HepG2 (cell line): ENCODE data around the gene RERE. TPM values are rescaled to one million over a fixed set of nuclear protein-coding genes. Genes with fewer than 3 reads are reported as not detected.

Experiments
- ATAC-seq: fragments of 200-7000 bp; cut with Tn5 transposase; 3 replicates; pipeline ENCODE4 v1.9.1; 2020; ENCODE audit warnings: mild to moderate bottlenecking, moderate library complexity
- BruUV-seq: library from RNA; stranded (reverse); fragments of 400-500 nt; replicated peaks from 2 replicates; lab custom pipeline; 2021; lab: Mats Ljungman, UMichigan
- CTCF ChIA-PET: fragments of 300-600 bp; formaldehyde crosslinking; extraction: SDS; loops from one replicate; lab custom pipeline; 2021; ENCODE audit warnings: low total read pairs, inconsistent platforms, low intra/inter-chr PET ratio; lab: Yijun Ruan, JAX
- POLR2A ChIA-PET: fragments of 350-600 bp; sonication (Branson Sonifier 250); formaldehyde crosslinking; loops from one replicate; lab custom pipeline; 2020; ENCODE audit warnings: antibody characterized with exemption, inconsistent platforms; lab: Yijun Ruan, JAX
- DNase-seq: peaks from one replicate; pipeline ENCODE4 v3.0.0-alpha.2; 2015; ENCODE audit warnings: low spot score
- FAIRE-seq: peaks from 3 replicates; lab custom pipeline; 2011; peaks lifted over from hg19 to GRCh38; lab: Jason Lieb, UNC
- H2AFZ ChIP-seq: one replicate; pipeline ENCODE4 v1.6.1; 2011; ENCODE audit warnings: low read length, inconsistent platforms
- H3K27ac ChIP-seq: fragments of 300-600 bp; 3 replicates; pipeline ENCODE4 v1.8.0; 2011; ENCODE audit warnings: mixed run types, mild to moderate bottlenecking, mixed read lengths, low read length, inconsistent platforms; ENCODE audit not compliant: insufficient read depth; ENCODE audit errors: extremely low read length
- H3K27me3 ChIP-seq, 2 experiments: fragments of 200-600 bp in 1 of 2; 2 replicates in 1 of 2; 3 replicates in 1 of 2; pipeline versions ENCODE4 v1.6.0 to v1.8.0; 2011; ENCODE audit warnings: low read length in 2 of 2, mild to moderate bottlenecking in 2 of 2, moderate library complexity in 2 of 2, inconsistent platforms in 1 of 2; ENCODE audit not compliant: insufficient read depth in 2 of 2, control insufficient read depth in 1 of 2
- H3K36me3 ChIP-seq, 2 experiments: fragments of 200-600 bp in 1 of 2; replicated peaks in 1 of 2; 2 replicates in 1 of 2; 3 replicates in 1 of 2; pipeline versions ENCODE4 v1.5.1 to v1.8.0; 2011; ENCODE audit warnings: low read length in 2 of 2, inconsistent platforms in 1 of 2; ENCODE audit not compliant: insufficient read depth in 2 of 2, control insufficient read depth in 1 of 2
- H3K4me1 ChIP-seq: 2 replicates; pipeline ENCODE4 v1.5.1; 2012; ENCODE audit warnings: low read length, inconsistent platforms; ENCODE audit not compliant: insufficient read depth
- H3K4me2 ChIP-seq: 2 replicates; pipeline ENCODE4 v1.6.0; 2011; ENCODE audit warnings: low read depth, low read length, inconsistent platforms
- H3K4me3 ChIP-seq, 3 experiments: fragments of 200-600 bp in 1 of 3; sonication (generic), shearing (Covaris generic) in 1 of 3; replicated peaks in 1 of 3; 2 replicates each; pipeline ENCODE4 v1.5.1; 2011 to 2016; ENCODE audit warnings: low read length in 3 of 3, inconsistent platforms in 2 of 3, low read depth in 2 of 3, mild to moderate bottlenecking in 2 of 3, control low read depth in 1 of 3, mixed read lengths in 1 of 3; ENCODE audit not compliant: insufficient read depth in 1 of 3
- H3K79me2 ChIP-seq: one replicate; pipeline ENCODE4 v1.6.1; 2011; ENCODE audit warnings: low read length, inconsistent platforms; ENCODE audit not compliant: insufficient read depth
- H3K9ac ChIP-seq: 2 replicates; pipeline ENCODE4 v1.6.0; 2011; ENCODE audit warnings: mild to moderate bottlenecking, low read depth, low read length, inconsistent platforms; ENCODE audit not compliant: insufficient read depth
- H3K9me3 ChIP-seq: 2 replicates; pipeline ENCODE4 v1.5.1; 2012; ENCODE audit warnings: mild to moderate bottlenecking, low read length
- H4K20me1 ChIP-seq: 2 replicates; pipeline ENCODE4 v1.6.0; 2011; ENCODE audit warnings: inconsistent platforms, mild to moderate bottlenecking, low read length, moderate library complexity; ENCODE audit not compliant: insufficient read depth
- MED1 ChIP-seq: sonication (generic); formaldehyde crosslinking; IDR thresholded peaks from 2 replicates; pipeline ENCODE4 v1.4.0; 2020; ENCODE audit warnings: missing genetic modification reagents
- SRSF4 ChIP-seq: fragments of 200-400 bp; formaldehyde crosslinking; IDR thresholded peaks from one replicate; pipeline ENCODE4 v1.6.1; 2018; ENCODE audit warnings: mild to moderate bottlenecking, low read depth, low read length, moderate library complexity; ENCODE audit not compliant: poor library complexity, severe bottlenecking
- STAG1 ChIP-seq: sonication (generic); formaldehyde crosslinking; IDR thresholded peaks from 2 replicates; pipeline ENCODE4 v1.4.0; 2020; ENCODE audit warnings: missing genetic modification reagents
- WGBS: methylation state at CpG from one replicate; pipeline ENCODE4 v1.1.6; 2017; ENCODE audit warnings: low lambda C conversion rate; 5-methylcytosine and 5-hydroxymethylcytosine counted together
- in situ Hi-C: cut with HindIII; loops from 2 replicates; pipeline ENCODE4 v1.10.0; 2017; ENCODE audit warnings: low pct_unique_long_range_greater_than_20kb; ENCODE audit not compliant: extremely low pct_ligation_motif_present
- intact Hi-C: fragments of 100-400 bp; cut with micrococcal nuclease; formaldehyde crosslinking; loops from one replicate; pipeline ENCODE4 v1.10.0; 2022; ENCODE audit not compliant: unreplicated experiment
- polyA plus RNA-seq, 8 experiments: library from polyadenylated mRNA; depleted of rRNA in 3 of 8; stranded (reverse) in 7 of 8; unstranded in 1 of 8; fragments of >200 nt; fragmentation: Illumina TruSeq in 4 of 8; extraction: Trizol in 4 of 8; gene quantifications; 2 replicates each; pipeline versions ENCODE4 v1.2.1 to v1.2.3, GENCODE V29; 2011 to 2016; ENCODE audit warnings: low read depth in 4 of 8, missing spikeins in 1 of 8, mixed read lengths in 1 of 8; ENCODE audit not compliant: insufficient read depth in 1 of 8
- total RNA-seq, 5 experiments: library from RNA; depleted of rRNA; stranded (reverse); fragments of >200 nt; fragmentation: Illumina TruSeq; extraction: Trizol; gene quantifications; 2 replicates each; pipeline ENCODE4 v1.2.3, GENCODE V29; 2016; ENCODE audit warnings: low read depth in 1 of 5
- TF ChIP-seq, protein P1 (sequence below): sonication (generic); formaldehyde crosslinking; IDR thresholded peaks from 2 replicates; pipeline ENCODE4 v1.9.0; 2021; ENCODE audit warnings: missing genetic modification reagents, mild to moderate bottlenecking, borderline replicate concordance
- TF ChIP-seq, protein P2 (sequence below): sonication (generic); formaldehyde crosslinking; IDR thresholded peaks from 2 replicates; pipeline ENCODE4 v1.5.0; 2020; ENCODE audit warnings: mild to moderate bottlenecking, missing genetic modification reagents, moderate library complexity

RERE gene
- total and polyA plus RNA-seq, 2 of the 13 experiments (the other 11 are each of a cell fraction or from before 2014, with no cell fraction given) = 18.3 to 21.9 TPM

DNA sequence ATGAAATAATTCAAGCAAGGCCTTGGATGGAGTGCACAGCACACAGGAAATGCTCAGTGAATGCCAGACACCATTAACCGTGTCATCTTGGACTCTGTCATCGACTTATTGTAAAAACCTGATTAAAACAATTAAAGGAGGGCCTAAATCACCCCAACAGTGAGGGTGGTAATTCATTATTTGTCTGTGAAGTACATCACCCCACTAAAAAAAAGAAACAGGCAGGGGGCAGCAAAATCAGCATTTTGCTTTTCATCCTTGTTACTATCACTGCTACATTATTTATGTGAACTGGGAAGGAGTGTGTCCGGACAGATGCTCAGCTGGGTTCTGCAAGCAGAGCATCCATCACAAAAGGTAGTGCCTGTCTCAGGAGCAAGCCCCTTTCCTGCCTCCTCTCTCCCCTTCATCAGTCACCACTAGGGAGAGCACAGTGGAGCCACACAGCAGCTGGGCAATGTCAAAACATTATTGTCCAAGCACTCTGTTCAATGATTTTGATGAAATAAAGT lies 98.5 kb downstream of the RERE start:
- FAIRE-seq (no peak), DNase-seq (no peak), ATAC-seq (peak; percentile 34; the same call in 1 of the 3 replicates)
- 87% methylated on average over 3 of the region's 3 CpGs for WGBS
- no peak overlapping the region for H3K4me2 ChIP-seq
- H3K9me3 ChIP-seq = no peaks in the 10 kb centered on the region
- peaks cover 90% of the 10 kb centered on the region for H3K79me2 ChIP-seq
- no peak overlapping the region for H2AFZ ChIP-seq
- CTCF ChIA-PET = no interaction called here
- POLR2A ChIA-PET = interaction anchor here (1.1 to 1.9 kb wide), 2 partner anchors 16 to 155 kb away, joined by 3 to 7 read pairs; no protein-coding TSS in a partner anchor
- H3K27me3 ChIP-seq = no peaks in the 10 kb centered on the region
- H3K4me3 ChIP-seq = no peak overlapping the region
- H4K20me1 ChIP-seq = no peaks in the 10 kb centered on the region
- in situ Hi-C loops (no loop called here), intact Hi-C loops (no loop called here)
- no peak overlapping the region for H3K27ac ChIP-seq
- no peaks in the 10 kb centered on the region for H3K36me3 ChIP-seq
- BruUV-seq = no TSS peak
- peaks cover 79% of the 10 kb centered on the region for H3K4me1 ChIP-seq
- TF ChIP-seq STAG1 (CRISPR knock-in tag) = peak; percentile 20; the same call in 1 of the 2 replicates
- TF ChIP-seq MED1 (CRISPR knock-in tag) = no peak
- TF ChIP-seq, protein P1, sequence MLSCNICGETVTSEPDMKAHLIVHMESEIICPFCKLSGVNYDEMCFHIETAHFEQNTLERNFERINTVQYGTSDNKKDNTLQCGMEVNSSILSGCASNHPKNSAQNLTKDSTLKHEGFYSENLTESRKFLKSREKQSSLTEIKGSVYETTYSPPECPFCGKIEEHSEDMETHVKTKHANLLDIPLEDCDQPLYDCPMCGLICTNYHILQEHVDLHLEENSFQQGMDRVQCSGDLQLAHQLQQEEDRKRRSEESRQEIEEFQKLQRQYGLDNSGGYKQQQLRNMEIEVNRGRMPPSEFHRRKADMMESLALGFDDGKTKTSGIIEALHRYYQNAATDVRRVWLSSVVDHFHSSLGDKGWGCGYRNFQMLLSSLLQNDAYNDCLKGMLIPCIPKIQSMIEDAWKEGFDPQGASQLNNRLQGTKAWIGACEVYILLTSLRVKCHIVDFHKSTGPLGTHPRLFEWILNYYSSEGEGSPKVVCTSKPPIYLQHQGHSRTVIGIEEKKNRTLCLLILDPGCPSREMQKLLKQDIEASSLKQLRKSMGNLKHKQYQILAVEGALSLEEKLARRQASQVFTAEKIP (CRISPR knock-in tag) = no peak
- TF ChIP-seq, protein P2, sequence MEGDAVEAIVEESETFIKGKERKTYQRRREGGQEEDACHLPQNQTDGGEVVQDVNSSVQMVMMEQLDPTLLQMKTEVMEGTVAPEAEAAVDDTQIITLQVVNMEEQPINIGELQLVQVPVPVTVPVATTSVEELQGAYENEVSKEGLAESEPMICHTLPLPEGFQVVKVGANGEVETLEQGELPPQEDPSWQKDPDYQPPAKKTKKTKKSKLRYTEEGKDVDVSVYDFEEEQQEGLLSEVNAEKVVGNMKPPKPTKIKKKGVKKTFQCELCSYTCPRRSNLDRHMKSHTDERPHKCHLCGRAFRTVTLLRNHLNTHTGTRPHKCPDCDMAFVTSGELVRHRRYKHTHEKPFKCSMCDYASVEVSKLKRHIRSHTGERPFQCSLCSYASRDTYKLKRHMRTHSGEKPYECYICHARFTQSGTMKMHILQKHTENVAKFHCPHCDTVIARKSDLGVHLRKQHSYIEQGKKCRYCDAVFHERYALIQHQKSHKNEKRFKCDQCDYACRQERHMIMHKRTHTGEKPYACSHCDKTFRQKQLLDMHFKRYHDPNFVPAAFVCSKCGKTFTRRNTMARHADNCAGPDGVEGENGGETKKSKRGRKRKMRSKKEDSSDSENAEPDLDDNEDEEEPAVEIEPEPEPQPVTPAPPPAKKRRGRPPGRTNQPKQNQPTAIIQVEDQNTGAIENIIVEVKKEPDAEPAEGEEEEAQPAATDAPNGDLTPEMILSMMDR = peak; percentile 30; the same call in 1 of the 2 replicates
- no peak for TF ChIP-seq SRSF4
- H3K9ac ChIP-seq = no peak overlapping the region
